Posterior cingulate gyrus (tissue), 11 donors: ENCODE results near the gene ABCF3.

Experiments
- DNase-seq, 10 donors: peaks; one replicate each; pipeline versions ENCODE4 v3.0.0 to v3.0.0-alpha.2; 2020 to 2021; ENCODE audit warnings: mixed read lengths in 3 of 10
- intact Hi-C: fragments of 100-400 bp; cut with DNase I; formaldehyde crosslinking; loops from one replicate; pipeline ENCODE4 v1.15.1; 2023

ABCF3 gene

DNA sequence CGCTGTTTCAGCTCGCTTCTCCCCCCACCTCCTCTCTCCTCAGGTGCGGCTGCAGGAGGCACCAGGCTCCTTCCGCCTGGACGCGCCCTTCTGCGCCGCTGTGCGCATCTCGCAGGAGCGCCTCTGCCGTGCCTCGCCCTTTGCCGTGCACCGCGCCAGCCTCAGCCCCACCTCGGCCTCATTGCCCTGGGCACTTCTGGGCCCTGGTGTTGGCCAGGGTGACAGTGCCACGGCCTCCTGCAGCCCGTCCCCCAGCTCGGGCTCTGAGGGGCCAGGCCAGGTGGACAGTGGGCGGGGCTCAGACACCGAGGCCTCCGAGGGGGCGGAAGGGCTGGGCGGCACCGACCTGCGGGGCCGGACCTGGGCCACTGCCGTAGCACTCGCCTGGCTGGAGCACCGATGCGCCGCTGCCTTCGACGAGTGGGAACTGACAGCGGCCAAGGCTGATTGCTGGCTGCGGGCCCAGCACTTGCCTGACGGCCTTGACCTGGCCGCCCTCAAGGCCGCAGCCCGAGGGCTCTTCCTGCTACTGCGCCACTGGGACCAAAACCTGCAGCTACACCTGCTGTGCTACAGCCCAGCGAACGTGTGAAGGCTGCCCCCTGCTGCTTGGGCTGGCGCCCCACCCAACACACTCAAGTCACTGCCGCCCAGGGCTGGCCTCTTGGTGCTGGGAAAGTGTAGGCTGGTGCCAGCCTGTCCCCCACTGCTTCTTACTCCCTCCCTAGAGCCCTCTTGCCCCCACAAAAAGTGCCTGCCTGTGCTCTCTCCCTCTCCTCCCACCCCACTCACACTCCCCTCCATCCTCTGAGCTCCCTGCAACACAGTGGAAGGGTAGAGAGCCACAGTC, 55.7 kb downstream of the ABCF3 start:
- intact Hi-C loops = loop anchor here (10.0 kb wide), 1 partner anchor 107 kb away; the partner anchor contains the start of gene EIF2B5
- DNase-seq = peak in 3 of 10 donors; percentile 79 to 87 (median 86)

DNA sequence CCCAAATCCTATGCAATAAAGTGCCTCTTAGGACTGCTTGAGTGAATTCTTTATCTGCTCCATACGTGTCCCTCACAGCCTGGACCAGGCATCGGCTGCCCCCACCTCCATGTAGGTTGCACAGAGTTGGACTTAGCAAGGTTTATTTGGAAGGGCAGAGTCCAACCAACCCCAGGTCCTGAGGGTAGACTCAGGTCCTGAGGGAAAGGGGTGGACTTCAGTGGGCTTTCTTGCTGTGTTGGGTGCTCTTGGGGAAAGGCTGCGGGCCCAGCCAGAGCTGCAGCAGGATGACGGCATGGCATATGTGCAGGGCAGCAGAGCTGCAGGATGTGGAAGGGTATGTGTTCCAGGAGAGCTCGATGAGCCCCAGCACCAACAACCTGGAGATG, 56.3 kb downstream of the ABCF3 start:
- no peak for DNase-seq
- intact Hi-C loops = loop anchor here (10.0 kb wide), 1 partner anchor 107 kb away; the partner anchor contains the start of gene EIF2B5
